Measurements from ENCODE around the gene ATXN10. TPM values are rescaled to one million over a fixed set of nuclear protein-coding genes. Genes with fewer than 3 reads are reported as not detected.

The ATXN10 gene
- total RNA-seq, 1 experiment from 2014 or later, result 111 TPM

DNA sequence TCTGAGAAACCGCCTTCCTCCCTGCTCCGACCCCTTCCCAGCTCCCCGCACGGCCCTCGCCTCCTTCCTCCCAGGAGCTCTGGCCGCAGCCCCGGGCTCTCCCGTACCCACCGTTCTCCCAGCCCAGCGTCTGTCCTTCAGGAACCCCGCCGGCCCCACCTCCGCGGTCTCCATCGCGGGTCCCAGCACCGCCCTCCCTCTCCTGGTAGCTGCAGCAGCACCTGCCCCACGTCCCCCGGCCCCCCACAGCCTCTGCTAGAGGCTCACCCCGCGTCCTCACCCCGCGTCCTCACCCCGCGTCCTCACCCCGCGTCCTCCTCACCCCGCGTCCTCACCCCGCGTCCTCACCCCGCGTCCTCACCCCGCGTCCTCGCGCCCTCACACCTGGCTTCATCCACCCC is 219.4 kb downstream of the ATXN10 start:
- no peak for DNase-seq (ENCODE audit: low spot score)

GRCh38 chr22:45891471-45891995 is 219.9 kb downstream of the ATXN10 start:
- no peak for DNase-seq (ENCODE audit: low spot score)

GRCh38 chr22:45891996-45892621 is 220.5 kb downstream of the ATXN10 start:
- DNase-seq (ENCODE audit: low spot score), result no peak

GRCh38 chr22:45892681-45893461 is 221.2 kb downstream of the ATXN10 start:
- no peak for DNase-seq (ENCODE audit: low spot score)

- peak; percentile 61 for DNase-seq (ENCODE audit: low spot score)
Observed at GRCh38 chr22:45893516-45893915, 221.9 kb downstream of the ATXN10 start.

Other genes starting within 250 kb of the ATXN10 start
- 0.37 and 1.0 TPM in 2 replicates for gene FBLN1, start 169.0 kb upstream of the ATXN10 start, total RNA-seq (2014; rRNA removed; shearing (Covaris generic))